ENCODE data around the gene HEG1.

Gene HEG1

GRCh38 chr3:125072301-125072700 lies 16.5 kb upstream of the HEG1 start:
- no peak for DNase-seq (ENCODE audit: low read depth in 2 of 2)

GRCh38 chr3:125069968-125070745 lies 14.4 kb upstream of the HEG1 start:
- no peak for DNase-seq (ENCODE audit: low read depth in 2 of 2)

- no peak for DNase-seq (ENCODE audit: low read depth in 2 of 2)
Observed at GRCh38 chr3:125069452-125069851, 13.7 kb upstream of the HEG1 start.

DNA sequence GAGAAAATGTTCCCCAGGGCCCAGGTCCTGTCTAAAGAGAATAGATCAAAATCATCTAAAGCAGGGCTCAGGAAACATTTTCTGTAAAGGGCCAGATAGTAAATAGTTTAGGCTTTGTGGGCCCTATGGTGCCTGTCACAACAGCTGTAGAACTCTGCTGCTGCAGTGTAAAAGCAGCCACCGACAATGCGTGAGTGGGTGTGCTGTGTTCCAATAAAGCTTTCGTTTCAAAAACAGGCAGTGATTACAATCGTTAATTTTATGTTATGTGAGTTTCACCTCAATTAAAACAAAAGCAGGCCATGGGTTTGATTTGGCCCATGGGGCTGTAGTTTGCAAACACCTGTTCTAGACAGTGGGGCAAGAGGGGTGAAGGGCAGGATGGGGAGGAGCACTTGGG lies 12.5 kb upstream of the HEG1 start:
- DNase-seq (ENCODE audit: low read depth in 2 of 2), result no peak

DNA sequence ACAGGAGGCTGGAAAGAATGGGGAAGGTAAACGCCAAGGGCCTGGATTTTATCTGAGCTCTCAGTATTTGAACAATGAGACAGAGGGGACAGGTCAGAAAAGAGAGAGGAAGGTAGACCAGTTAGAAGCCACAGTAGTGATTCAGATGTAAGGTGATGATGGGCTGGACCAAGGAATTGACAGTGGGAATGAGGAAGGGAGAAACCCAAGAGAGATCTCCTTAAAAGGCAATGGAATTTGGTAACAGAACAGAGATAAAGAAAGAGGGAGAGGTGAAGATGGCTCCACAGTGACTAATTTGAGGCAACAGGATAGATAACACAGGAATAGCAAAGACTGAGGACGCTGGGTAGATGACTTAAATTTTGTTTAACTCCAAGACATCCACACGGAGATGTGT lies 11.4 kb upstream of the HEG1 start:
- no peak for DNase-seq (ENCODE audit: low read depth in 2 of 2)

DNA sequence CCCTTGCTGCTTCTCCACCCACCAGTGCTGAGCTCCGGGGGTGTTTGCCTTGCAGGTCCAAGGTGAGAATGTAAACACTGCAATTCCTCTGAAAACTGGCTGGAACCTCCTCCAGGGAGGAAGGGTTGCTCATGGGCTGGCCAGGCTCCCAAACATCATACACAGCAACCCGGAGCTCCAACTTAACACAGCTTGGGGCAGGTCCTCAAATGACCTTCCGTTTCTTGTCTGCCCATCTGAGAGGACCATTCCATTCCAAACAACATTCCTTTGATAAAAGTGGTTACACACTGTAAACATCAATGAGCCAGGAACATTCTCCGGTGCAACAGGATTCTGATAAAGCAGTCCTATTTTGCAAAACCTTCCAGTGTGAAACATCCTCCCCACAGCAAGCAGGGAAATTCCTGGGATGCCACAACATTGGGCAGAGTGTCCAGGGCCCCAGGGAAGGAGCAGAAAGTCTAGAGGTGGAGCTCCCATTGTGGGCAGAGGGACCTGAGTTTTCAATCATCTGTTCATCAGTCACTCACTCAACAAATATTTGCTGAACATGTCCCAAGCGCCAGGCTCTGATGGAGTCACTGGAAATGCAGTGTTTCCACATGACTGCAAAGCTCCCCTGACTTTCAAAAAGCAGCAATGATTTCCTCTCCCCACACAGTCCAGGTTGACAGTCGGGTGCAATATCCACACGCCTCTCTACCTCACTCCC lies 7.3 kb upstream of the HEG1 start:
- no peak for DNase-seq (ENCODE audit: low read depth in 2 of 2)

DNA sequence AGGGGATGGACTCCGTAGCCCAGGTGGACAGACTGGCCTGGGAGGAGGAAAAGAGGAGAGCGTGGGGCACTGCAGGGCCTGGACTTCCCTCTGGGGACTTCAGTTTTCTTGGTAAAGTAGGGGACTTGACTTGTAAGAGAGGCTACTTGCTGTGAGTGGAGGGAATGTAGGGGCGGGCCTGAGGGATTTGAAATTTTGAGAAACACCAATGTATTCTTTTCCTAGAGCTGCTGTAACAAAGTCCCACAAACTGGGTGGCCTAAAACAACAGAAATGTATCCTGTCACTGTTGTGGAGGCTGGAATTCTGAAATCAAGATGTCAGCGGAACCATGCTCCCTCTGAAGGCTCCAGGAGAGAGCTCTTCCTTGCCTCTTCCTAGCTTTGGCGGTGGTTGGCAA lies 5.8 kb upstream of the HEG1 start:
- DNase-seq (ENCODE audit: low read depth in 2 of 2), result no peak

- no peak for DNase-seq (ENCODE audit: low read depth in 2 of 2)
Observed at GRCh38 chr3:125061170-125061569, 5.4 kb upstream of the HEG1 start.

GRCh38 chr3:125059488-125060245 lies 3.9 kb upstream of the HEG1 start:
- no peak for DNase-seq (ENCODE audit: low read depth in 2 of 2)

GRCh38 chr3:125058959-125059358 lies 3.2 kb upstream of the HEG1 start:
- no peak for DNase-seq (ENCODE audit: low read depth in 2 of 2)

GRCh38 chr3:125058529-125058928 lies 2.7 kb upstream of the HEG1 start:
- no peak for DNase-seq (ENCODE audit: low read depth in 2 of 2)

GRCh38 chr3:125057186-125057850 lies 1.5 kb upstream of the HEG1 start:
- no peak for DNase-seq (ENCODE audit: low read depth in 2 of 2)

- DNase-seq (ENCODE audit: low read depth in 2 of 2), result peak in 1 of 2 donors; percentile 9
Observed at GRCh38 chr3:125055331-125055912, 375 bp downstream of the HEG1 start.

DNA sequence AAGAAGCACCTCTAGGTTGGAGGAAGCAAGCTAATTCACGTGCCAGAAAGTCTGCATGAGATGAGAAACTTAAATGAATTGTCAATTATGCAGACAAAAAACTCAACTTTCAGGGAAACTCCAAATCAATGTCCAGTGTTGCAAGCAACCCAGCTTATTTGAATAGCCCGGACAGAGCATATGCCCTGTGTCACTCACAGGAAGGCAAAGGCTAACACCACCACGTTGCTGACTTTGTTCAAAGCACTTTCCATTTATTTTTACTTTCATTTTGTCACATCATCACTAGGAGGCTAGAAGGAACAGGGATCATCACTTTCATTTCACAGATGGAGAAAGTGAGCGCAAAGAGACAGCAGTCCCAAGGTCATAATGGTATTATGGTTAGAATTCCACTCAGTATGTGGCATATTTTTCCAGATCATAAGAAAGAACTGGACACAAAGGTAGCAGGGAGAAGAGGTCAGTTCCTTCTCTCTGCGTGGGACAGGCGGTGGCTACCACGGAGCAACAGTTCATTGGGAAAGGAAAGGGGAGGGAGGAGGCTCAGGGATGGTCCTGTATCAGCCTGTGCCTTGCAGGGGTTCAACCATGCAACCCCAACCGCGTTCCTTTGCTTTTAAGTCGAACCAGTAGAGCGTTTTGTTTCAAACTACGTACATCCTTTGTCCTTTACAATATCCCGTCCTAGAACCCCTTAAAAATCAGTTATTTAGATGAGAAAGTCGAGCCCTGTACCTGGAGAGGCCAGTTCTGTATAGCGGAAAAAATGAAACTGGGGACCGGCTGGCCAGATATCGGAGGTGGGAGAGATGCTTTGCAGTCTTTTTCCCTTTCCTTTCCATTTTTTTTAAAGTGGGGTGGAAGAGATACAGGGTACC lies 1.1 kb downstream of the HEG1 start:
- no peak for DNase-seq (ENCODE audit: low read depth in 2 of 2)

DNA sequence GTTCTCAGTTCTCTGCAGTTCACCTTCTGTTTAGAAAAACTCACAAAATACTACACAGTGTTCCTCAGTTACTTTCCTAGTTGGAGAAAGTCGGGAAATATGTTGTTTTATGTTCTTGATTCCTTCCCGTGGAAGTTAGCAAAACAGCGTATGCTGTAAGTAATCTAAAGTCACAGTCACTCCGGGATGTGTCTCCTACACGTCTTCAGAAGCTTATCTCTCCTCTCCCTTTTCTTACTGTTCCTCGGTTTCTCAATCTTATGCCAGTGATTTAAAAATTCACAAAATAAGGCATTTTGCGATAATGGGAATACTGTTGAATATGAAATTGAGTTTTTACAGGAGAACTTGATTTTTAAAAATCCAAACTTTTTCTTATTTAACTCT lies 1.7 kb downstream of the HEG1 start:
- DNase-seq (ENCODE audit: low read depth in 2 of 2), result no peak

DNA sequence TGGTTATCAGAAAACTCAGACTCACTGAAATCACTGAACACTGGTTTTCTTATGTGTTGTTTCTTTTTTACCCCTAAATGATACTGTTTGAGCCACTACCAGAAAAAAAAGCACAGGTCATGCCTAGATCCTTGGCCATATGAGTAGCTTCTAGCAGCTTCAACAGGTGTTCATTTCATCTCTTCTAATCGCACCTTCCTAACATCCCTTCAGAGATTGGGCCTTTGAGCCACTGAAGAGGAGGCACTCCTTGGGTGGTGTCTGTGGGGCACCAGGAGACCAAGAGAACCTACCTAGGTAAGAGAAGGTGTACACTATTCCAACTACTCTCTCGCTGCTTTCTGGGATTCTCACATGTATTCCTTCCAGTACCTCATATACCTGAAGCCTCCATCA lies 2.5 kb downstream of the HEG1 start:
- no peak for DNase-seq (ENCODE audit: low read depth in 2 of 2)

GRCh38 chr3:125052624-125053303 lies 3.0 kb downstream of the HEG1 start:
- DNase-seq (ENCODE audit: low read depth in 2 of 2), result no peak

- DNase-seq (ENCODE audit: low read depth in 2 of 2), result peak; percentile 31 to 36
Observed at GRCh38 chr3:125051715-125052581, 3.8 kb downstream of the HEG1 start.

- DNase-seq (ENCODE audit: low read depth in 2 of 2), result no peak
Observed at GRCh38 chr3:125051205-125051604, 4.6 kb downstream of the HEG1 start.
